Measurements from ENCODE around the gene DISC1.

DNA sequence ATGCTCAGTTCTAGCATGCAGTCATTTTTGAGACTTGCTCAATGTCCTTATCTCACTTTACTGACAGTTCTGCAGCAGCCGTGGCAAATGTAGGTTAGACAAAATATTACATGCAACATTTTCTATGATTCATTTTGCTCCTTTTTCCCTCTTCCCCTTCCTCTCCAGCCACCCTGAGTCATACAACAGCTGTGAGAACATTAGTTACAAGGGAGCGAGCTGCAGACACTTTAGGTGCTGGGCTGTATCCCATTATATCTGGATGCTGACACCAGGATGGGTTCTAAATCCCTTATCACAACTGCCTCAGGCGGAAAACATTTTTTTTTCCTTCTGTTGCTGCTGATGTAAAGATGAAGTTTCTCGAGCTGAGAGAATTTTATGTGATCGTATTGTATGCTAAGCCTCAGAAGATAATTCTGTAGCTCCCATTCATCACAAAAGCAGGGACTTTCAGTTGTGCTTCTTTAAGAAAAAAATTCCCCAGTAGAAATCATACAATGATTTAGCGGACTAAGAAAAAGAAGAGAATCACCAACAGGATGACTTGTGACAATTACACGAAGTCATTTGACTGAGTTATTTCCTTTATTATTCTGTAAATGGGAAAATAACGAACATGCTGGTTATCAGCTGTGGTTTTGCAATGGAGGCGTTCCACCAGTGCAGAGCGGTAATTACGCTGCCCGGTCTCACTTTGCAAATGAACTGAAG is 345.0 kb downstream of the DISC1 start:
- no peak for TF ChIP-seq MAX (IDR thresholded peaks at IDR 0.05; ENCODE audit: low read depth, low read length)
- TF ChIP-seq, protein P1, sequence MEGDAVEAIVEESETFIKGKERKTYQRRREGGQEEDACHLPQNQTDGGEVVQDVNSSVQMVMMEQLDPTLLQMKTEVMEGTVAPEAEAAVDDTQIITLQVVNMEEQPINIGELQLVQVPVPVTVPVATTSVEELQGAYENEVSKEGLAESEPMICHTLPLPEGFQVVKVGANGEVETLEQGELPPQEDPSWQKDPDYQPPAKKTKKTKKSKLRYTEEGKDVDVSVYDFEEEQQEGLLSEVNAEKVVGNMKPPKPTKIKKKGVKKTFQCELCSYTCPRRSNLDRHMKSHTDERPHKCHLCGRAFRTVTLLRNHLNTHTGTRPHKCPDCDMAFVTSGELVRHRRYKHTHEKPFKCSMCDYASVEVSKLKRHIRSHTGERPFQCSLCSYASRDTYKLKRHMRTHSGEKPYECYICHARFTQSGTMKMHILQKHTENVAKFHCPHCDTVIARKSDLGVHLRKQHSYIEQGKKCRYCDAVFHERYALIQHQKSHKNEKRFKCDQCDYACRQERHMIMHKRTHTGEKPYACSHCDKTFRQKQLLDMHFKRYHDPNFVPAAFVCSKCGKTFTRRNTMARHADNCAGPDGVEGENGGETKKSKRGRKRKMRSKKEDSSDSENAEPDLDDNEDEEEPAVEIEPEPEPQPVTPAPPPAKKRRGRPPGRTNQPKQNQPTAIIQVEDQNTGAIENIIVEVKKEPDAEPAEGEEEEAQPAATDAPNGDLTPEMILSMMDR (IDR thresholded peaks at IDR 0.05; ENCODE audit: low read depth, low read length) = no peak

Data from NB4 (cell line).